ENCODE data around the gene HLCS.
"Not testable (repeated sequence)": the region's sequence is repeated elsewhere in the genome, so short reads cannot be mapped to it uniquely, and the experiment has no call there.

HLCS gene

GRCh38 chr21:36845790-36846189 is 120.7 kb downstream of the HLCS start:
- no peak for DNase-seq

DNA sequence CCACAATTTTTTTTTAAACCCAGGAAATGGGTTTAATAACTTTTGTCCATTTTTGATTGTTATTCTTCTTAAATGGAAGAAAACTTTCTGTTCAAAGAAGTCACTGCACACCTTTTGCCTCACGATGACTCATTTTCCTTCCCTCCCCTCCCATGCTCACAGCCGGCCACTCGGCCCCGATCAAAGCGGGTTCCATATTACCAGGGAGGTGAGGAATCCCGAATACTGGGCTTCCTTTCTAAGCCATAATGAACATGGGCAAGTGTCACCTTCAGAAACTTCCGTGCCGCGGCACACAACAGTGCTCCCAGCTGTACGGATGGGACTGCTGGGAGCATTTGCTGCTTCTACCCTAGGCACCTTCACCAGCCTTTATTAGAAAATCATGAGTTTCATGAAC is 121.4 kb downstream of the HLCS start:
- no peak for DNase-seq

GRCh38 chr21:36841866-36842265 is 124.6 kb downstream of the HLCS start:
- DNase-seq, result no peak

DNA sequence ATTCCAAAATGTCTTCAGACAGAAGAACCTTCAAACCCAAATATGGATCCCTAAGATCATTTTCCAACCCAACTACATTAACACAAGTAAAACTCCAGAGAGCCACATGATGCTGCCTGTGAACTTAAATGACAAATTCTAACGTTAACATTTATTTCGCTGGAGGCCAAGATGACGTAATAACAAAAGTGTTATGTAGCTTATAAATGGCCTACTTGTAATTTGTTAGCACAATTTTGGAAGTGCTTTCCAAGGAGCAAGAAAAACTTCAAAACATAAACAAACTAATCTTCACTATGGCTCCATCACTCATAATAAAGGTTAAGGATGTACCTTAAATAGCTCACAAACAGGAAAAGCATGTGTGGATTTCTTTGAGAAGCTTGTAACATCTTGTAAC is 126.7 kb downstream of the HLCS start:
- no peak for DNase-seq

GRCh38 chr21:36839123-36839522 is 127.3 kb downstream of the HLCS start:
- DNase-seq, result no peak

DNA sequence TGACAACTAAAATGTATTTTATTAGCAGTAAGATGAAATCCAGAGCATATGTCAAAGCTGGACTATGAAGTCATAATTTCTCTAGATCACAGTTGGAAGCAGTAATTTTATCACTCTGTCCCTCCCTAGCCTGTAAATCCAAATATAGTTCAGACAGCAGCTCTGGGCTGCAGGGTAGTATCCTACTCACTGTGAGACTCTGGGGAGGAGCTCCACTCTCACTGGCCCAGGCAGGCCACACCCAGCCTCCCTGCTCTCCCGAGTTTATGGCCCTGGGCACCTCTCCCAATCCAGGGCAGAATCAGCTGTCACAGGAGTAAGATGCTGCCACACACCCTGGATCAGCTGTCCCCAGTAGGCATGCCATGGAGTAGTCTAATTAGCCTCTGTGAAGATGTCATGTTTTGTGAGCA is 131.1 kb downstream of the HLCS start:
- no peak for DNase-seq

DNA sequence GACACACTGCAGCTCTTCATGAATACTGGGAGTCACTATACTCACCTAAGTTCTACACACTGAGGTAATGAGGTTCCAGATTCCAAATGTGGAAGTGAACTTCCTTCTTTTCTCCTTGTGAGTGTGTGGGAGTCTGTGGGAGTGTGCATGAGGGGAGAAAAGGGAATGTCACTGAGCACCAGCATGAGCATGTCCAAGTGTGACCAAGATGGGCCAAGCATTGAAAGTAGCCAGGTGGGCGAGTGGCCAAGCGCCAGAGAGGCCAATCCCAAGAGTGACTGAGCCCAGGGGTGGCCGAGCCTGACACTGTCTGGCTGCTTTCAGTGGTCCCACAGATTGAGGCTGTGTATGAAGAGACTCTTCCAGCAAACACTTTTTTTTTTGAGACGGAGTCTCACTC is 132.3 kb downstream of the HLCS start:
- no peak for DNase-seq

- DNase-seq, result no peak
Observed at GRCh38 chr21:36830100-36830499, 136.4 kb downstream of the HLCS start.

DNA sequence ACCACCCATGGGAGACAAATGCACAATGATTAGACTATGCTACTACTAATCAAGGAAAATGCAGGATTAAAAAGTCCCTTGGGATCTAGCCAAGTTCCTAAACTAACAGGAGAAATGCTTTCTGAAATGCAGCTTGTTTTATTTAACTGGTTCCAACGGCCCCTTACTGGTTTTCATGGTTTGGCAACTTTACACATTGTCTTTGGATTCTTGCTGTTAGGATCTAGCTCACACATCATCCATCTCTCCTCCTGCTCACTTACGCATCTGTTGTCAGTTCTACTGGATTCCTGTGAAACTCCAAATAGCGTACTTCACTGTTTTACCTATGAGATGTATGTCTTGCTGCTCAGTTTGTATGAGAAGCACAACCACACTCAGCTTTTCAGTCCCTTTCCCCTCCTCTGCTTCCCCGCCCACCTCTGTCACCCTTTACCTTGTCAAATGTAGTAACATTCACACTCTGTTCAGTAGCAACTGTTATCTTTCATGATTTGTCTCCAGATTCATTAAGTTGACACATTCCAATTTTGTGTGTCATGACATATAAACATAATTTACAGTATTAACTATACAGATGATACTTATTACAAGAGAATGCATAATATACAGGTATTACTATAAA is 137.5 kb downstream of the HLCS start:
- DNase-seq, result no peak

- DNase-seq, result no peak
Observed at GRCh38 chr21:36828208-36828607, 138.3 kb downstream of the HLCS start.

DNA sequence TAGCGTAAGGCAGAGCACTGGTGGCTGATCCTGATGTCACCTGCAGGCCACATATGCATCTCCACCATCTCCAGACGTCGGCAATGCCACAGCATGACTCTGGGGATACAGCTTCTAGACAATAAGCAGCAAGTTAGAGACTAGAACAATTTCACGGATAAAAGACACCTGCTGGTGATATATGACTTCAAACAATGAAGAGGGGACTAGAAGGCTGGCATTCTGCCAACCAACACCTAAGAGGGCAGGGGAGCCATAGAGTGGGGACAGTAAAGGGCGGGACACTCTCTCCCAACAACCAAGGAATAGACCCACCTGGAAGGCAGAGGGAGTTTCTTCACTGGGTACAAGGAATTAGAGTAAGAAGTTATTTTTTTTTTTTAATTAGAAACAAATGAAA is 140.8 kb downstream of the HLCS start:
- DNase-seq, result no peak

DNA sequence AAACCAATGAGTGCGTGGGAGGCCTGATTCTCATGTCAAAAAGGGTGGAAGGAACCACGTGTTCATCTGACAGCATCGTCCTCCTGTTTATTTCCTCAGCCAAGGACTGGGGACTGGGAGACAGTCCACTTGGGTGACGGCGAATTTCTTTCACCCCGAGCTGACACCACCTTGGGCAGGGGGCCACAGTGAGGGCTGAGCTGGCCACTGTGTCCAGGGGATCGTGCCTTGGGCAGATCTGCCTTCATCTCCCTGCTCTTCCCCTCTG is 145.5 kb downstream of the HLCS start:
- no peak for DNase-seq

DNA sequence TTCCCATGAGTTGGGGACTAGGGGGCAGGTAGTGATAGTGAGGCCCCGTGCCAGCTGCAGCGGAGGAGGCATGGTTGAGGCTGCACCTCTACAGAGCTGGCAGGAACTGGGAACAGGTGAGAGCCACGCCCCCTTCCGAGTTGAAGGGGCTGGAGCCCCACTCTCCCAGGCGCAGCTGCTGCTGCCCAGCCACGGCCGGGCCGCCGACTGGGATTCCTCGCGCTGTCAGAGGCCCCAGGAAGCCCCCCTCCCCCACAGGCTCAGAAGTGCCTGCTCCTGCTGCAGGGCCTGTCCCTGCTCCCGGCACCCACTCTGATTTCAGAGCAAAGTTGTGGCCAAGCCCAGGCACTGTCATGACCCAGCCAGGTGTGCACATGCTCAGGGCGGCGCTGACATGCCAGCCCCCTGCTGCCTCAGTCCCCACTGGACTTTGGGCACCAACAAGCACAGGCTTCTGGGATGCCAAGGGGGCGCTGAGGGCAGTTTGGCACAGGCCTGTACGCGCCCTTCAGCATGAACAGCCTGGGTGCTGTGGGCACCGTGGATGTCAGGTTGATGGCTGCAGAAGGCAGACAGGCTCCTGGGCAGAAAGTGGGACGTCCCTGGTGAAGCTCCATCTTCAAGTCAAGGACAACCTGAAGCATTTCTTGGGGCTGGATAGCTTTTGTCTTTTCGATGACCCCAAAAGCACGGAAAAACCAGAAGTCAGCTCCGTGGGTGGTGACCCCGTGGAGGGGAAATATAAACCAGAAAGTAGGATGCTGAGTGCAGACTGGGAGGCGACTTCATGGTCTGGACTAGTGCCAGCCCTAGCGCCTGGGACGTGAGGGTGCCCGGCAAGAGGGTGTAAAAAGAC is 146.1 kb downstream of the HLCS start:
- DNase-seq, result no peak

DNA sequence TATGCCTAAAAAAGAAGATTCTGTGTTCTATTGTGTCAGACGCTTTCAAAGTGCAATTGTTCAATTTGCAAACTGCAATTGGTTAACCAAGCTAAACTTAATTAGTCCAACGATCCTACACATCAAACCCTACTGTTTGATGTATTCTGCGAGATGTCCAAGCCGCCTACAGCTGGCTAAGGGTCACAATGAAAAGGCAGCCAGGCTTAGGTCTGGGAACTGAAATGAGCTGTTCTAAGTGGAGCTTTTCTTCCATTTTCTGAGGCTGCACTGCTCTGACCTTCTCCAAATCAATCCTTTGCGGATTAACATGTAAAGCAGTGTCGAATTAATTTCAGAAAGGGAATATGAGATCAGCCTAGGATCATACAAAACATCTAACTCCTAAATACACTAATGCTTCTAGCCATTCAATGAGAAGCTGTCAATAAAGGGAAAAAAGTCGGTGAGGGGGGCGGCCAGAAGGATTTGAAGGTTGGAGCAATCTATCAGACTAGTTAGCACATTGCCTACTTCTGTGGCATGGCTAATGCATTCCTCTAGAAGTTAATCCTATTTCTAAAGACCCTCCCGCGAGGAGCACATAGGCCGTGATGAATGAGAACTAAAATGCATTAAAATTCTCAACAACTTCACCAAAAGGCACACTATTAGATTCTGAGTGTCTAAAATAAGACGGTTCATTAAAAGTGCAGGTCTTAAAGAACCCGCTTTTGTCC is 148.6 kb downstream of the HLCS start:
- no peak for DNase-seq

DNA sequence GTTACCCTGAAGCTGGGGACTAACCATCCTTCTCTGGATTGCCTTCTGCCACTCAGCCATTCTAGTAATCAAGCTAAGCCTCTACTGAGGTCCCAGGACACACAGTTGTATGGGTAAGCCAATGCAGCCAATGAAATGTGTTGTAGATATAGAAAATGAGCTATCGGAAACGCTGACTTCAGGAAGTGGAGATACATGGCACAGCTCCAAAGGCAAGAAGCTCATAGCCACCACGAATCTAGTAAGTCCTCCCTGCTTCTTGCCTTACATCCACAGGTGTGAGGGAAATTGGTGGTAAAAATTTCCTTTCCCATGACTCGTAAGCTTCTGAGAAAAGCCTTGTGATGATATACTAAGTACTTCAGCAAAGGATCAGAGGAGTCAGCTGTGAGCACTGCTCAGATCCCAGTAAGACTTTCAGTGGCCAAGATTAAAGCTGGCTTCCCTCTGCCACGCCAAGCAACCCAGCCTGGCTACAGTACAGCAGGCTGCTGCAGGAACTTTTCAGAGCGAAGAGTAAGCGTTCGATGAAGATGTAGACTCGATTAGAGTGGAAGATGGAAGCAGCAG is 149.8 kb downstream of the HLCS start:
- no peak for DNase-seq

DNA sequence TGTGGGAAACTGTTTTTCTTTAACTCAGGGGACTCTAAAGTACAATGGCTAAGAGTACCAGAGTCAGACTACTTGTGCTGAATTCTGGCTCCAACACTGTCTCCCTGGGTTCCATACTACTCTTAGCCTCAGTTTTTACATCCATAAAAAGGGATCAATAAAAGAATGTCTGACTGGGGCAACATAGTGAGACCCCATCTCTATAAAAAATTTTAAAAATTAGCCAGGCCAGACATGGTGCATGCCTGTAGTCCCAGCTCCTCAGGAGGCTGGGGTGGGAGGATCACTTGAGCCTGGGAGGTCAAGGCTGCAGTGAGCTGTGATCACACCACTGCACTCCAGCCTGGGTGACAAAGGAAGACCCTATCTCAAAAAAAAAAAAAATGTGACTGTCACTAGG is 150.4 kb downstream of the HLCS start:
- DNase-seq, result not testable (repeated sequence)

DNA sequence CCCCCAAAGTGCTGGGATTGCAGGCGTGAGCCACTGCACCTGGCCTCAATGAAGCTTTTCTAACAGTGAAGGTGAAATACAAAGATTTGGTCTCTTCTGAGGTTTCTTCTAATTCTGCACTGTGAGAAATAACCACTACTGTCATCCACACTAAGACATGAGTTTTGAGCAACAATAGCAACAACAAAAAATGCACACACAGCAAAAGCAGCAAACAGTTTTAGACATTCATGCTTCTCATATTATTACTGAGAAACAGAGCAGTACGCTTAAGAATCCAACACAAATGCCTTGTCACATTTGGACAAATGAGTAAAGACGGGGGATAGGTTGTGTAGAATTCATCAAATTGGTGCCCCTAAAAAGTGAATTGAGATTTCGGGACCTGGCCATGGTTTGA is 151.2 kb downstream of the HLCS start:
- no peak for DNase-seq

DNA sequence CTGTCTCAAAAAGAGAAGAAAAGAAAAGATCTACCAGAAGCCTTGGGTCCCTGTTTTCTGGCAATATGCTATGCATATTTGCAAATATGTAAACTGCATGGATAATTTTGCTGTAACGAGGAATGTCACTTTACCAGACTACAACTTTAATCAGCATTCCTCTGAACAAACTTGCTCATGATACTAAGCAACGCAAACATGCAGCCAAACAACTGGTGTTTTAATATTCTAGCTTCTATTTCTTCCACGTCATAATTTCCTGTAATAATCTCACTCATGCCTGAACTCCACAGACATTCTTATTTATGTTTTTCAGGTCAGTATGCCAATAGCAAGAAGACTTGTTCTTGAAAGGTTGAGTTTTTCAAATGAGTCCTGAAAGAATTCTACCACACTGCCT is 153.4 kb downstream of the HLCS start:
- no peak for DNase-seq

DNA sequence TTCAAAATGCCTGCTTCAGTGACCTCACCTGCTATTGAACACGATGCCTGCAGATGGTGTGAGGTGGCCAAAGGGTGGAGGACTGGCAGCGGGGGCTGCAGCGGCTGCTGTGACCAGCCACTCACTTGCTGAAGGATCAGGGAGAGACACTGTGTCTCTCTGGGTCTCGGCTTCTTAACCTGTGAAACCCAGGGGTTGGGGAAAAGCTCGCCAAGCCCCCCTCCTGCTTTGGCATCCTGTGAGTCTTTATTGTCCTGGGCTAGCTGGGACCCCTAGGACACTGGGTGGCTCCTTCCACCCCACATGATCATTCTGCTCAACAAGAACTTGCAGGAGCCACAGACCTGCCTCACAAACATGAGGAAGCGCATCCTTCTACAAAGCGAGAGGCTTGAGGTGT is 154.7 kb downstream of the HLCS start:
- DNase-seq, result no peak

DNA sequence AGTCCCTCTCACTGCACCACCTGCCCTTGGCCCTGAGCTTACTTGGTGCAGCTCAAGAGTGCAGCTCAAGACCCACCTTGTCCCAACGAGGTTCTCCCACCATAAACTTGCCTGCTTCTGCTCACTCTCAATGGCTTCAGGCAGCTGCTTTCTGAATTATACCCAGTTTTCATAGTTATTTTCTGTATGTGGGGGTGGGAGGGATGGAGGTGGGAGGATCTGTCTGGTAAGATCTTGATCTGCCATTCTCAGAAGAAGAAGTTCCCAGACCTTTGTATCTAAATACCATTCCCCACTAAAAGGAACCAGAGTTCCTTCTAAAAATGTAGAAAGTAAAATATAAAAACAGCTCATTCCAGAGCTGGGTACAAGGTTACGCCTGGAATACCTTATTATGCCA is 156.0 kb downstream of the HLCS start:
- no peak for DNase-seq

DNA sequence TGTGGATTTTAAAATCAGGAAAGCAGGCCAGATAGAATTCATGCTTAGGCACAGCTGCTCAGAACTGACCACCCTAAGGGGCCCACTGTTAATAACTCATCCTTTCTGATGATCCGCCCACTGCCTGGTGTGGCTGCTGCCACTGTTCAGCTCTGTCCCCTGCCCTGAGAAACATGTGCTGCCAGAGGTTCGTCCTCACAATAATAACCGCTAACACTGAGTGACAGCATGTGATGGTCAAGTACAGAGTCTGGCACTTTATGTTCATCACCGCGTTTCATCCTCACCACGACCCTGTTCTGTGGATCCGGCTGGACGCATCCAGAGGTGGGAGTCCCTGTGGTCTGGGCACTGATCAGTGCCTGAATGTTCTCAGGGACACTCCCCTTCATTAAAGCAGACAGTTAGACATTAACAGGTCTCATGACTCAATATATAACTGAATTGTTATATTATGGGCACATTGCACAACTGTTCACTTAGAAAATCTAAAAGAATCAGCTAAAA is 159.0 kb downstream of the HLCS start:
- DNase-seq, result no peak

GRCh38 chr21:36806103-36806502 is 160.4 kb downstream of the HLCS start:
- no peak for DNase-seq

DNA sequence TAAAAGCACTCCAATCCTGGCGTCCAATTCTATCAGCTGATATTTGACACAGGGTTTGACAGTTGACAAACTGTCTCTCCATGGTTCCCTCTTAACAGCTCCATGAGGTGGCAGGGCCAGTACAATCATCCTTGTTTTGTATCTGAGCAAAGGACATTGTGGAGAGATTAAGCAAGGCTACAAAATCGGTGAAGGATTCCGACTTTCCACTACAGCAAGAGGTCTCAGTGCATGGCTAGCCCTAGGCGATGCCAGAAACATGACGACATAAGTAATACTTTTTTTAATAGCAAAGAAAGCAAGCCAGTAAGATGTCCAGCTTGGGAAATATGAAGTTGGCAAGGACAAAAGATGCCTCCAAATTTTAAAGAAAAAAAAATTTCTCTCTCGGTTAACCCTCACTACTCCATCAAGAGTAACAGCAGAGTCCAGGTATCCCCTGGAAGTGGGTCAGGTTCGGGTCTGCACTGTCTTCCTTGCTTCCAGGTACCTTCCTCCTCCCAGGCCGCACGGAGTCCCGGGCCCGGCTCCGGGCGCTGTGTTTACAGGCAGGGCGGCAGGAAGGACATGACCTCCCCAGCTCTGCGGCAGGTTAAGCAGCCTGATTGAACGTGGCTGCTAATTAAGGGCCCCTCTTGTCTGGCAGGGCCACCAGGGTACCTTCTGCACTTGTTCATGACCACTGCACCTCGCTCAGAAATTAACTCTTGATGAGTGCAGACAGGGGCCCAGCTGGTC is 161.4 kb downstream of the HLCS start:
- DNase-seq, result no peak

All from activated gamma-delta T cell treated with Interleukin-2 at 50 U/mL for 16 hours (primary cell).